ENCODE results near the gene MTG2. TPM values are rescaled to one million over a fixed set of nuclear protein-coding genes. Genes with fewer than 3 reads are reported as not detected.

MTG2 gene
- total and polyA plus RNA-seq, 9 donors = 12.7 to 36.9 (median 33.3) TPM

DNA sequence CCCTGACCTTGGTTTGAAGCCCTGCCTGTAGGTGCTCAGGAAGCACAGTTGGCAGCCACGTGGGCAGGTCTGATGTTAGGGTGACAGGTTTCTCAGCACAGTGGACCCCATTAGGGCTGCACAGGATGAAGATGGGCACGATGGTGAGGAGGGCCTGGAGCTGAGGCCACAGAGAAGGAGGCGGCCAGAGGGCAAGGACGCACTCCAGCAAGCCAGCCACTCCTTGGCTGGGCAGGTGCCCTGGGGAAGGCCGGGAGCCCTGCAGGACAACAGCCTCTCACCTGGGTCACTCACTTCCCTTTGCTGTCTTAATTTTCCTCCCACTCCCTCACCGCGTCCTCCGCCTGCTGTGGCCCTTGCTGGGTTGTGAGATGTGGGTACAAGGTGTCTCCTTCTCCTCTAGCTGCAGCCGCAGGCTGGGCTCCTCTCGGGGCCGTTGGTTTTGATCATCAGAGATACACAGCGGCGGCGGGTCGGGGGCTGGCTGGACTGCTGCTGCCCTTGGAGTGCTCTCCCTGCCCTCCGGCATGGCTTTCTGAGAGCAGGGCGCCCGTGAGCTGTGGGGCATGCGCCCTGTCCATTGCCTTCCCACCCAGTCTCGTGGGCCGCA is 61.2 kb downstream of the MTG2 start:
- H3K27me3 ChIP-seq = no peaks in the 10 kb centered on the region
- no peak for TF ChIP-seq POLR2A (IDR thresholded peaks at IDR 0.05)
- 76 to 88% (median 83%) methylated on average over 21 of the region's 21 CpGs for WGBS, 3 donors
- no peaks in the 10 kb centered on the region for H3K36me3 ChIP-seq
- H3K4me1 ChIP-seq (ENCODE audit: insufficient read depth) = peaks cover 21% of the 10 kb centered on the region
- DNase-seq = no peak
- H3K4me3 ChIP-seq = no peak overlapping the region
- intact Hi-C loops (cut with DNase I) = no loop called here
- no peak overlapping the region for H3K27ac ChIP-seq
- no peaks in the 10 kb centered on the region for H3K9me3 ChIP-seq

DNA sequence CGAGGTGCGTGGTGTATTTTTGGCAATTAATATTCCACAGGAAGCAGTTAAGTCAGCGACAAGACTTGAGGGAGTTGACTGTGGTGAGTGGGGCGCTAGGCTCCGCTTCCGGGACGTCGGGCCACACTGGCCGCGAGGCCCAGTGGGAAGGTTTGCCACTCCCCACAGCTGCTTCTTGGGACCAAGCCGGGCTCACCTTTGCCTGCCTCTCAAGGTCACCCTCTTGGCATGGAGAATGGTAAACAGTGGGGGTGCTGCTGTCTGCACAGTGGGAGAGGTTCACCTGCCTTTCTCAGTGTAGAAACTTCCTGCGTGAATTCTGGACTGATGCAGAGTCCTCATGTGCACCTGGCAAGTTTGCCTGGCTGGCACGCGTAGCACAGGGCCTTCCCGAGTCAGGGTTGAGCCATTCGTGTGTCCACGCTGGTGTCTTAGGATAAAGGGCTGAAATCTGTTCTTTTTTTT is 61.8 kb downstream of the MTG2 start:
- no peaks in the 10 kb centered on the region for H3K9me3 ChIP-seq
- no peak for DNase-seq
- intact Hi-C loops (cut with DNase I) = no loop called here
- peaks cover 16% of the 10 kb centered on the region for H3K4me1 ChIP-seq (ENCODE audit: insufficient read depth)
- TF ChIP-seq EP300 (IDR thresholded peaks at IDR 0.05) (no peak), CTCF (IDR thresholded peaks at IDR 0.05) (no peak), POLR2A (IDR thresholded peaks at IDR 0.05) (no peak)
- no peaks in the 10 kb centered on the region for H3K27me3 ChIP-seq
- WGBS, 3 donors = 52 to 57% (median 54%) methylated on average over 17 of the region's 17 CpGs
- no peaks in the 10 kb centered on the region for H3K36me3 ChIP-seq
- H3K4me3 ChIP-seq = no peak overlapping the region
- no peak overlapping the region for H3K27ac ChIP-seq

- peaks cover 12% of the 10 kb centered on the region for H3K4me1 ChIP-seq (ENCODE audit: insufficient read depth)
- intact Hi-C loops (cut with DNase I) = no loop called here
- no peaks in the 10 kb centered on the region for H3K9me3 ChIP-seq
- H3K27me3 ChIP-seq = no peaks in the 10 kb centered on the region
- TF ChIP-seq EP300 (IDR thresholded peaks at IDR 0.05) (no peak), POLR2A (IDR thresholded peaks at IDR 0.05) (no peak), CTCF (IDR thresholded peaks at IDR 0.05) (no peak)
- H3K36me3 ChIP-seq = no peaks in the 10 kb centered on the region
- WGBS, 3 donors = 85 to 90% (median 87%) methylated on average over 19 of the region's 19 CpGs
- no peak overlapping the region for H3K27ac ChIP-seq
- no peak for DNase-seq
- H3K4me3 ChIP-seq = no peak overlapping the region
Measured at GRCh38 chr20:62245911-62246280, 63.1 kb downstream of the MTG2 start.

DNA sequence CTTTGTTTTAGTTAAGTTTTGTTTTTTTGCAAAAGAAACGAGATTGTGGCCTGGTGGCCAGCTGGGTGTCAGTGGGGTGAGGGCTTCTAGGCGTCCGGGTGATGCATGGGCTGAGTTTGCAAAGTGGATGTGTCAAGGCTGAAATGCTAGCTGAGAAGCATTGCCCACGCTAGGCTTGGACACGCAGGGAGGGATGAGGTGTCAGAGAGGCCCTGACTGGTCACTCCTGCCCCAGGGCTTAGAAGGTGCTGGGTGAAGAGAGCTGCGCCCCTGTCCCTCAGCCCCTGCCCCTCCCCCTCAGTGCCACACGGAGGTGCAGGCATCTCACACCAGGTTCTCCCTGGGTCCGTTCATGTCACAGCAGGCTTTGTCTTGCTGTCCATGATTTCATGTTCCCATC is 63.6 kb downstream of the MTG2 start:
- no peak for TF ChIP-seq CTCF (IDR thresholded peaks at IDR 0.05)
- no peak for TF ChIP-seq POLR2A (IDR thresholded peaks at IDR 0.05)
- TF ChIP-seq EP300 (IDR thresholded peaks at IDR 0.05) = no peak
- no peak overlapping the region for H3K4me3 ChIP-seq
- peaks cover 12% of the 10 kb centered on the region for H3K4me1 ChIP-seq (ENCODE audit: insufficient read depth)
- intact Hi-C loops (cut with DNase I) = no loop called here
- DNase-seq = no peak
- H3K27ac ChIP-seq = no peak overlapping the region
- 76 to 84% (median 76%) methylated on average over 8 of the region's 8 CpGs for WGBS, 3 donors
- no peaks in the 10 kb centered on the region for H3K27me3 ChIP-seq
- H3K36me3 ChIP-seq = no peaks in the 10 kb centered on the region
- H3K9me3 ChIP-seq = no peaks in the 10 kb centered on the region

- H3K4me3 ChIP-seq = no peak overlapping the region
- no peak overlapping the region for H3K27ac ChIP-seq
- H3K27me3 ChIP-seq = no peaks in the 10 kb centered on the region
- peak in 1 of 5 donors; percentile 23 for DNase-seq
- H3K4me1 ChIP-seq (ENCODE audit: insufficient read depth) = peaks cover 12% of the 10 kb centered on the region
- intact Hi-C loops (cut with DNase I) = no loop called here
- no peaks in the 10 kb centered on the region for H3K9me3 ChIP-seq
- 61 to 72% (median 67%) methylated on average over 20 to 22 of the region's 22 CpGs for WGBS, 3 donors
- TF ChIP-seq POLR2A (IDR thresholded peaks at IDR 0.05) (no peak), CTCF (IDR thresholded peaks at IDR 0.05) (no peak), EP300 (IDR thresholded peaks at IDR 0.05) (no peak)
- no peaks in the 10 kb centered on the region for H3K36me3 ChIP-seq
Measured at GRCh38 chr20:62246872-62247652, 64.2 kb downstream of the MTG2 start.

Measured in ovary (tissue), 9 donors.